Measurements from ENCODE around the gene RIPOR3. TPM values are rescaled to one million over a fixed set of nuclear protein-coding genes. Genes with fewer than 3 reads are reported as not detected.

The RIPOR3 gene
- total and polyA plus RNA-seq, 2 experiments from 2014 or later = 5.6 to 5.7 TPM

DNA sequence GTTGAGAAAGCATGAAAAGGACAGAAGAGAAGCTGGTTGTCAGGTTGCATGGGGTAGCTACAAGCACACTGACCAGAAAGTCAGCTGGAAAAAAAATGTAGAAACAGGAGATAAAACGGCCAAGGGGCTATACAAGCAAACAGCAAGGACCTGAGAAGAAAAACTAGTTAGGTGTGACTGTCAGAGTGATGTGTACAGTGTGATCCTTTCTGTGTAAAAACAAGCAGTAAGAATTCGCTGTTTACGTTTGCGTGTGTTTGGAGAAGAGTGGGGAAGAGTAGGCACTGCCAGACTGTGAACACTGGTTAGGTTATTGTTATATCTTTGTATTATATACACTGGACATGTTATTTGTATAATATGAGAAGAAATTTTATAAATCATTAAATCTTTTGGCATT lies 153.1 kb downstream of the RIPOR3 start:
- H3K4me3 ChIP-seq = no peak overlapping the region
- H3K79me2 ChIP-seq = peaks cover 92% of the 10 kb centered on the region
- H3K27ac ChIP-seq = peak overlapping the region; percentile 53
- peaks cover 20% of the 10 kb centered on the region for H3K4me1 ChIP-seq (ENCODE audit: insufficient read depth)
- WGBS (ENCODE audit: low lambda C conversion rate, missing lambda C conversion rate) = 32% methylated on average over 4 of the region's 4 CpGs
- no peaks in the 10 kb centered on the region for H3K9me3 ChIP-seq (ENCODE audit: low read depth)
- H3K9me2 ChIP-seq (replicated peaks; ENCODE audit: insufficient read depth) = no peaks in the 10 kb centered on the region
- DNase-seq (ENCODE audit: low spot score) = no peak
- no peak for TF ChIP-seq EZH2 (IDR thresholded peaks at IDR 0.05; ENCODE audit: borderline replicate concordance)
- TF ChIP-seq EZH2phosphoT487 (IDR thresholded peaks at IDR 0.05; ENCODE audit: low read depth, severe bottlenecking, unreplicated experiment) = no peak
- TF ChIP-seq, protein P1, sequence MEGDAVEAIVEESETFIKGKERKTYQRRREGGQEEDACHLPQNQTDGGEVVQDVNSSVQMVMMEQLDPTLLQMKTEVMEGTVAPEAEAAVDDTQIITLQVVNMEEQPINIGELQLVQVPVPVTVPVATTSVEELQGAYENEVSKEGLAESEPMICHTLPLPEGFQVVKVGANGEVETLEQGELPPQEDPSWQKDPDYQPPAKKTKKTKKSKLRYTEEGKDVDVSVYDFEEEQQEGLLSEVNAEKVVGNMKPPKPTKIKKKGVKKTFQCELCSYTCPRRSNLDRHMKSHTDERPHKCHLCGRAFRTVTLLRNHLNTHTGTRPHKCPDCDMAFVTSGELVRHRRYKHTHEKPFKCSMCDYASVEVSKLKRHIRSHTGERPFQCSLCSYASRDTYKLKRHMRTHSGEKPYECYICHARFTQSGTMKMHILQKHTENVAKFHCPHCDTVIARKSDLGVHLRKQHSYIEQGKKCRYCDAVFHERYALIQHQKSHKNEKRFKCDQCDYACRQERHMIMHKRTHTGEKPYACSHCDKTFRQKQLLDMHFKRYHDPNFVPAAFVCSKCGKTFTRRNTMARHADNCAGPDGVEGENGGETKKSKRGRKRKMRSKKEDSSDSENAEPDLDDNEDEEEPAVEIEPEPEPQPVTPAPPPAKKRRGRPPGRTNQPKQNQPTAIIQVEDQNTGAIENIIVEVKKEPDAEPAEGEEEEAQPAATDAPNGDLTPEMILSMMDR (IDR thresholded peaks at IDR 0.05; ENCODE audit: poor library complexity) = no peak
- peak overlapping the region; percentile 7 for H3K4me2 ChIP-seq
- H3K36me3 ChIP-seq (replicated peaks; ENCODE audit: insufficient read depth, low read depth) = no peaks in the 10 kb centered on the region
- no peaks in the 10 kb centered on the region for H3K27me3 ChIP-seq
- H4K20me1 ChIP-seq (ENCODE audit: insufficient read depth, poor library complexity, severe bottlenecking) = peaks cover 6% of the 10 kb centered on the region
- H2AFZ ChIP-seq = no peak overlapping the region

DNA sequence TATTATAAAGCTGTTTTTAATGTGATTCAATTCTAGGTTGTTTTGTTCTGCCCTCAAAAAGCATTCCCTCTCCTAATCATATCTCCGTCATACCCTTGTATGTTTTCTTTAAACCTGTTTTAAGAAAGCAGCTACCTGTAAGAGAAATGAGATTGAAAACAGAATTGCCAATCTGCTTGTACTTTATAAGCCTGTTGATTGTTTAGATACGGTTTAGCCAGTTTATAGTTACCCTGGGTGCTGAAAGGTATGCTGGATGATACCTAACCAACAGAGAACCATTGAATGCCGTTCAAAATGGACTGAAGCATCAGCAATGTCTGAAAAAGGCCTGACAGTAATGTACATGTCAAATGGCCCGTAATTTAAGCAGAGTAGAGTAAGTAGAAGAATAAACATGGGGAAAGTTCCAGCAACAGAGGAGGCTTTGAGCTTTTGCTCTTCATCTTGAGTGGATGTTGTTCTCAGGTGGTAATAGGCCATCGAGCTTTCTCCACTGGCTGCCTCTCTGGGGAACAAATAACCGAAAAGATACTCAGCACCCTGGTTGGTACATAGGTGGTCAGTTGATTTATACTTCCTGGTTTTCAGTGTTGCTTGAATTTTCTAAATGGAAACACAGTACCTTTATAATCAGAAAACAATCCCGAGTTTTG lies 153.7 kb downstream of the RIPOR3 start:
- Histone ChIP-seq H2AFZ (no peak overlapping the region), H3K27ac (peak overlapping the region; percentile 53), H3K79me2 (peaks cover 92% of the 10 kb centered on the region), H3K4me1 (ENCODE audit: insufficient read depth) (peaks cover 20% of the 10 kb centered on the region), H3K9me2 (replicated peaks; ENCODE audit: insufficient read depth) (no peaks in the 10 kb centered on the region), H4K20me1 (ENCODE audit: insufficient read depth, poor library complexity, severe bottlenecking) (peaks cover 9% of the 10 kb centered on the region), H3K4me3 (no peak overlapping the region), H3K4me2 (peak overlapping the region; percentile 7), H3K36me3 (replicated peaks; ENCODE audit: insufficient read depth, low read depth) (no peaks in the 10 kb centered on the region), H3K9me3 (ENCODE audit: low read depth) (no peaks in the 10 kb centered on the region), H3K27me3 (no peaks in the 10 kb centered on the region)
- TF ChIP-seq EZH2 (IDR thresholded peaks at IDR 0.05; ENCODE audit: borderline replicate concordance) (no peak), EZH2phosphoT487 (IDR thresholded peaks at IDR 0.05; ENCODE audit: low read depth, severe bottlenecking, unreplicated experiment) (no peak)
- TF ChIP-seq, protein P1 (IDR thresholded peaks at IDR 0.05; ENCODE audit: poor library complexity) = no peak
- no peak for DNase-seq (ENCODE audit: low spot score)
- WGBS (ENCODE audit: low lambda C conversion rate, missing lambda C conversion rate) = 71% methylated on average over 7 of the region's 7 CpGs

DNA sequence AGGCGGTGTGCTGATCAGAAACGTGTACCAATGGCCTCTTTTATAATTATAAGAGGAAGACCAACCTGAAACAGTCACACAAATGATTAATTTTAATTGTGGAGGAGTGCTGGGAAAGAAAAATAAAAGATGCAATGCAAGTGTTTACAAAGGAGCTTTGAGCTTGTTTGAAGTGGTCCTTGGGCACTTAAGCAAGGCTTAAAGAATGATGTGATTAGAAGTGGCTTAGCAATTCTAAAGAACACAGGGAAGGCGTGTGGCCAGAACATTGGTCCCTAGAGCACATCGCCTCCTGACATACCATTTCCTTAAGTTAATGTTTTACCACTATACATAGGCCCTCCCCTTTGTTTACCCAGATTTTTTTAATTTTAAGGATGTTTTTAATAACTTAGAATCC lies 155.0 kb downstream of the RIPOR3 start:
- no peaks in the 10 kb centered on the region for H3K9me3 ChIP-seq (ENCODE audit: low read depth)
- peaks cover 20% of the 10 kb centered on the region for H3K4me1 ChIP-seq (ENCODE audit: insufficient read depth)
- TF ChIP-seq EZH2phosphoT487 (IDR thresholded peaks at IDR 0.05; ENCODE audit: low read depth, severe bottlenecking, unreplicated experiment) = no peak
- TF ChIP-seq, protein P1 (IDR thresholded peaks at IDR 0.05; ENCODE audit: poor library complexity) = no peak
- no peak for TF ChIP-seq EZH2 (IDR thresholded peaks at IDR 0.05; ENCODE audit: borderline replicate concordance)
- peaks cover 21% of the 10 kb centered on the region for H4K20me1 ChIP-seq (ENCODE audit: insufficient read depth, poor library complexity, severe bottlenecking)
- H3K79me2 ChIP-seq = peaks cover 92% of the 10 kb centered on the region
- 67% methylated on average over 4 of the region's 4 CpGs for WGBS (ENCODE audit: low lambda C conversion rate, missing lambda C conversion rate)
- no peak overlapping the region for H3K27ac ChIP-seq
- H3K4me2 ChIP-seq = no peak overlapping the region
- H3K36me3 ChIP-seq (replicated peaks; ENCODE audit: insufficient read depth, low read depth) = no peaks in the 10 kb centered on the region
- no peak overlapping the region for H2AFZ ChIP-seq
- H3K27me3 ChIP-seq = no peaks in the 10 kb centered on the region
- H3K9me2 ChIP-seq (replicated peaks; ENCODE audit: insufficient read depth) = no peaks in the 10 kb centered on the region
- peak; percentile 36 for DNase-seq (ENCODE audit: low spot score)
- H3K4me3 ChIP-seq = no peak overlapping the region

MicroRNAs encoded within 50 kb of the gene (microRNA counts, 767-probe panel; counts per million panel counts)
- microRNA hsa-miR-645 = not detected

Small RNA genes lying within 50 kb of the gene (microRNA-seq; reads per million reads assigned to microRNA genes)
- gene MIR1302-5 (not detected), gene MIR645 (not detected)

Small RNA genes lying within 50 kb of the gene (small RNA-seq; reads per million reads assigned to genes)
- gene MIR1302-5 = not detected
- gene MIR645 = not detected
- not detected for gene RF00019

Other genes starting within 250 kb of the RIPOR3 start
- 28.3 and 32.1 TPM in 2 replicates for gene PTPN1, start 181.2 kb downstream of the RIPOR3 start, total RNA-seq
- 22.0 and 30.8 TPM in 2 replicates for gene PTPN1, start 181.2 kb downstream of the RIPOR3 start, polyA plus RNA-seq
- 38.5 and 41.0 TPM in 2 replicates for gene PARD6B, start 40.0 kb upstream of the RIPOR3 start, total RNA-seq
- 14.6 and 16.1 TPM in 2 replicates for gene PARD6B, start 40.0 kb upstream of the RIPOR3 start, polyA plus RNA-seq
- gene BCAS4, start 103.5 kb upstream of the RIPOR3 start, total RNA-seq = 5.6 and 12.5 TPM in 2 replicates
- 18.0 and 21.6 TPM in 2 replicates for gene BCAS4, start 103.5 kb upstream of the RIPOR3 start, polyA plus RNA-seq
- gene ADNP, start 239.9 kb upstream of the RIPOR3 start, total RNA-seq = 43.7 and 44.3 TPM in 2 replicates
- gene ADNP, start 239.9 kb upstream of the RIPOR3 start, polyA plus RNA-seq = 12.5 and 13.1 TPM in 2 replicates

Measured in hepatocyte (in vitro differentiated cells).